H9 (cell line): ENCODE measurements around the gene RPLP1. TPM values are rescaled to one million over a fixed set of nuclear protein-coding genes. Genes with fewer than 3 reads are reported as not detected.

Experiments
- DNase-seq: peaks from one replicate; pipeline ENCODE4 v3.0.0-alpha.2; 2017
- H2AFZ ChIP-seq: one replicate; pipeline ENCODE4 v1.6.1; 2013; ENCODE audit warnings: mild to moderate bottlenecking, low read length, control low read depth, moderate library complexity
- H2AK5ac ChIP-seq: 2 replicates; pipeline ENCODE4 v1.6.1; 2013; ENCODE audit warnings: low read length, control low read depth, mixed read lengths; ENCODE audit not compliant: insufficient read length
- H2BK120ac ChIP-seq: one replicate; pipeline ENCODE4 v1.6.1; 2013; ENCODE audit warnings: low read depth, mild to moderate bottlenecking, low read length, control low read depth, inconsistent platforms; ENCODE audit not compliant: poor library complexity, severe bottlenecking
- H2BK12ac ChIP-seq: 2 replicates; pipeline ENCODE4 v1.6.1; 2013; ENCODE audit warnings: low read length, control low read depth, mixed read lengths, low read depth; ENCODE audit not compliant: insufficient read length
- H2BK15ac ChIP-seq: 2 replicates; pipeline ENCODE4 v1.6.1; 2013; ENCODE audit warnings: low read depth, low read length, control low read depth
- H2BK20ac ChIP-seq: one replicate; pipeline ENCODE4 v1.6.1; 2013; ENCODE audit warnings: low read depth, mild to moderate bottlenecking, low read length, control low read depth, inconsistent platforms; ENCODE audit not compliant: poor library complexity, severe bottlenecking
- H2BK5ac ChIP-seq: 2 replicates; pipeline ENCODE4 v1.6.1; 2013; ENCODE audit warnings: low read length, control low read depth, mixed read lengths; ENCODE audit not compliant: insufficient read length
- H3K14ac ChIP-seq: 2 replicates; pipeline ENCODE4 v1.6.1; 2013; ENCODE audit warnings: low read length, control low read depth; ENCODE audit not compliant: insufficient read depth
- H3K18ac ChIP-seq: 2 replicates; pipeline ENCODE4 v1.6.1; 2013; ENCODE audit warnings: low read depth, mild to moderate bottlenecking, mixed read lengths, low read length, control low read depth; ENCODE audit not compliant: insufficient read length
- H3K23ac ChIP-seq: 2 replicates; pipeline ENCODE4 v1.6.1; 2013; ENCODE audit warnings: low read length, control low read depth, mixed read lengths, low read depth; ENCODE audit not compliant: insufficient read length
- H3K23me2 ChIP-seq: 2 replicates; pipeline ENCODE4 v1.6.1; 2013; ENCODE audit warnings: low read depth, mild to moderate bottlenecking, mixed read lengths, low read length, control low read depth; ENCODE audit not compliant: insufficient read length, poor library complexity, severe bottlenecking
- H3K27ac ChIP-seq: 2 replicates; pipeline ENCODE4 v1.5.1; 2013; ENCODE audit warnings: low read length, control low read depth, mixed read lengths, low read depth; ENCODE audit not compliant: insufficient read length
- H3K27me3 ChIP-seq: 2 replicates; pipeline ENCODE4 v1.6.1; 2013; ENCODE audit warnings: low read length, control low read depth, inconsistent platforms; ENCODE audit not compliant: insufficient read depth
- H3K4ac ChIP-seq: 2 replicates; pipeline ENCODE4 v1.6.1; 2013; ENCODE audit warnings: low read depth, mild to moderate bottlenecking, control low read depth, inconsistent platforms, low read length, moderate library complexity
- H3K4me1 ChIP-seq: 2 replicates; pipeline ENCODE4 v1.6.1; 2013; ENCODE audit warnings: low read length, control low read depth, inconsistent platforms; ENCODE audit not compliant: insufficient read depth
- H3K4me2 ChIP-seq: 2 replicates; pipeline ENCODE4 v1.6.1; 2013; ENCODE audit warnings: low read length, control low read depth, mixed read lengths; ENCODE audit not compliant: insufficient read length, insufficient read depth
- H3K56ac ChIP-seq: 2 replicates; pipeline ENCODE4 v1.6.1; 2013; ENCODE audit warnings: low read depth, mild to moderate bottlenecking, mixed read lengths, low read length, control low read depth; ENCODE audit not compliant: insufficient read length
- H3K79me1 ChIP-seq: 2 replicates; pipeline ENCODE4 v1.6.1; 2013; ENCODE audit warnings: low read depth, mild to moderate bottlenecking, moderate library complexity, low read length, control low read depth, inconsistent platforms; ENCODE audit not compliant: insufficient read depth, poor library complexity, severe bottlenecking
- H3K79me2 ChIP-seq: 2 replicates; pipeline ENCODE4 v1.6.1; 2013; ENCODE audit warnings: low read length, control low read depth, inconsistent platforms; ENCODE audit not compliant: insufficient read depth
- H3K9ac ChIP-seq: 2 replicates; pipeline ENCODE4 v1.6.1; 2013; ENCODE audit warnings: low read length, control low read depth, mixed read lengths; ENCODE audit not compliant: insufficient read length; ENCODE audit errors: extremely low read depth
- H3K9me3 ChIP-seq: one replicate; pipeline ENCODE4 v1.6.1; 2013; ENCODE audit warnings: low read depth, low read length, inconsistent platforms; ENCODE audit not compliant: control insufficient read depth
- H3T11ph ChIP-seq: one replicate; pipeline ENCODE4 v1.6.1; 2013; ENCODE audit warnings: mild to moderate bottlenecking, low read length, control low read depth, inconsistent platforms
- H4K20me1 ChIP-seq: one replicate; pipeline ENCODE4 v1.6.1; 2013; ENCODE audit not compliant: control insufficient read depth, insufficient read length, insufficient read depth
- H4K5ac ChIP-seq: 2 replicates; pipeline ENCODE4 v1.6.1; 2013; ENCODE audit warnings: low read depth, mild to moderate bottlenecking, mixed read lengths, low read length, control low read depth; ENCODE audit not compliant: insufficient read length
- H4K8ac ChIP-seq: replicated peaks from 2 replicates; pipeline ENCODE4 v1.6.1; 2013; ENCODE audit warnings: low read length, control low read depth, mixed read lengths, low read depth; ENCODE audit not compliant: insufficient read length
- H4K91ac ChIP-seq: 2 replicates; pipeline ENCODE4 v1.6.1; 2013; ENCODE audit warnings: low read depth, mild to moderate bottlenecking, moderate library complexity, mixed read lengths, low read length, control low read depth; ENCODE audit not compliant: insufficient read length
- H3K27ac Mint-ChIP-seq, 3 experiments: 2 replicates in 2 of 3; 3 replicates in 1 of 3; pipeline ENCODE4 v1.8.0; 2020 to 2021; ENCODE audit warnings: mixed read lengths in 3 of 3, mild to moderate bottlenecking in 1 of 3, moderate library complexity in 1 of 3
- H3K27me3 Mint-ChIP-seq: 2 replicates; pipeline ENCODE4 v1.8.0; 2021; ENCODE audit warnings: low read depth, mild to moderate bottlenecking, moderate library complexity, mixed read lengths
- H3K36me3 Mint-ChIP-seq, 3 experiments: 2 replicates in 2 of 3; 3 replicates in 1 of 3; pipeline ENCODE4 v1.8.0; 2020 to 2021; ENCODE audit warnings: low read depth in 3 of 3, mixed read lengths in 3 of 3; ENCODE audit not compliant: insufficient read depth in 1 of 3
- H3K4me1 Mint-ChIP-seq, 2 experiments: 2 replicates each; pipeline ENCODE4 v1.8.0; 2020; ENCODE audit warnings: mixed read lengths in 2 of 2
- H3K4me3 Mint-ChIP-seq, 2 experiments: 2 replicates in 1 of 2; 3 replicates in 1 of 2; pipeline ENCODE4 v1.8.0; 2020 to 2021; ENCODE audit warnings: mild to moderate bottlenecking in 2 of 2, mixed read lengths in 2 of 2, moderate library complexity in 1 of 2
- H3K9me3 Mint-ChIP-seq, 2 experiments: 2 replicates in 1 of 2; 3 replicates in 1 of 2; pipeline ENCODE4 v1.8.0; 2020; ENCODE audit warnings: mild to moderate bottlenecking in 2 of 2, mixed read lengths in 2 of 2, moderate library complexity in 1 of 2
- WGBS: extraction: QIAGEN DNeasy Blood & Tissue Kit; methylation state at CpG from one replicate; pipeline ENCODE4 v1.1.7; 2013; ENCODE audit warnings: missing lambda C conversion rate, low lambda C conversion rate, mixed read lengths; ENCODE audit not compliant: insufficient read length; ENCODE audit errors: extremely low coverage; 5-methylcytosine and 5-hydroxymethylcytosine counted together
- total RNA-seq: library from RNA; stranded (reverse); gene quantifications from 2 replicates; pipeline ENCODE4 v1.2.1, GENCODE V29; 2021
- TF ChIP-seq, protein P1 (sequence below): fragments of 200-600 bp; sonication (generic); conservative IDR thresholded peaks from 3 replicates; pipeline ENCODE4 v1.8.0; 2021; ENCODE audit warnings: antibody characterized with exemption, mild to moderate bottlenecking

Gene RPLP1
- total RNA-seq, 1 experiment from 2014 or later = 1,715 TPM

DNA sequence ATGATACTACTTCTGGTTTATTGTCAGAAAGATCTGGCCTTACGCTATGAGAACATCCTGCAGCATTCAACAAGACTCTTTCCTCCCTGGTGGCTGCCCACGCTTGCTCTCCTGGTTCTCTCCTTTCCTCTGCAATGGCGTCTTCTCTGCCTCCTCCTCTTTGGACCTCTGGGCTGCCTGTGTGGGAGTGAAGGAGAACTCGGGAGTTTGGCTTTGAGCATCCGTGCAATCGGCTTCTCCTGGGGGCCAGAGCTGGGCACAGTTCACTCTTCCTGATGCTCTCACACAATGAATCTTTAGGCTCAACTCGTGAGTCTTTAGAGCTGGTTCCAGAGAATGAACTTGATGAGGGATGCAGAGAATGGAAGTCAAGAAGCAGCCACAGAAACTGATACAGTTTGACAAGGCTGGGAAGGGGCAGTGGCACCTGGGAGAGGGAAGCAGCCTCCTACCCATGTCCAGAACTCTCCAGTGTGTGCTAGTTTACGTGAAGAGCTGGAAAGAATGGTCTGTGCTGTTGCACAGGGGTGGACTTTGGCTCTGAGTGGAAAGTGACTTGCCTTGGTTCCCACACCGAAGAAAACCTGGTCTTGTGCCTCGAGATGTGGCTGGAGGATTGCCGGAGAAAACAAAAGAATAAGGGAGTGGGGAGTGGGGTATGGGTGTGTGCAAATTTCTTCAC lies 37.9 kb downstream of the RPLP1 start:
- no CpG with 5 or more reads among the region's 11 CpGs for WGBS
- no peak overlapping the region for H2AFZ ChIP-seq
- no peak overlapping the region for H3K23ac ChIP-seq
- H3T11ph ChIP-seq = no peak overlapping the region
- no peak overlapping the region for H3K9ac ChIP-seq
- H4K8ac ChIP-seq = no peak overlapping the region
- TF ChIP-seq, protein P1, sequence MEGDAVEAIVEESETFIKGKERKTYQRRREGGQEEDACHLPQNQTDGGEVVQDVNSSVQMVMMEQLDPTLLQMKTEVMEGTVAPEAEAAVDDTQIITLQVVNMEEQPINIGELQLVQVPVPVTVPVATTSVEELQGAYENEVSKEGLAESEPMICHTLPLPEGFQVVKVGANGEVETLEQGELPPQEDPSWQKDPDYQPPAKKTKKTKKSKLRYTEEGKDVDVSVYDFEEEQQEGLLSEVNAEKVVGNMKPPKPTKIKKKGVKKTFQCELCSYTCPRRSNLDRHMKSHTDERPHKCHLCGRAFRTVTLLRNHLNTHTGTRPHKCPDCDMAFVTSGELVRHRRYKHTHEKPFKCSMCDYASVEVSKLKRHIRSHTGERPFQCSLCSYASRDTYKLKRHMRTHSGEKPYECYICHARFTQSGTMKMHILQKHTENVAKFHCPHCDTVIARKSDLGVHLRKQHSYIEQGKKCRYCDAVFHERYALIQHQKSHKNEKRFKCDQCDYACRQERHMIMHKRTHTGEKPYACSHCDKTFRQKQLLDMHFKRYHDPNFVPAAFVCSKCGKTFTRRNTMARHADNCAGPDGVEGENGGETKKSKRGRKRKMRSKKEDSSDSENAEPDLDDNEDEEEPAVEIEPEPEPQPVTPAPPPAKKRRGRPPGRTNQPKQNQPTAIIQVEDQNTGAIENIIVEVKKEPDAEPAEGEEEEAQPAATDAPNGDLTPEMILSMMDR = no peak
- no peak overlapping the region for H3K27ac ChIP-seq
- H3K9me3 ChIP-seq = no peaks in the 10 kb centered on the region
- H3K14ac ChIP-seq = no peak overlapping the region
- H3K4me2 ChIP-seq = no peak overlapping the region
- H3K18ac ChIP-seq = no peak overlapping the region
- no peaks in the 10 kb centered on the region for H3K4me1 ChIP-seq
- no peak overlapping the region for H4K91ac ChIP-seq
- no peaks in the 10 kb centered on the region for H3K79me2 ChIP-seq
- no peak overlapping the region for H2BK5ac ChIP-seq
- no peak overlapping the region for H2BK120ac ChIP-seq
- no peak overlapping the region for H2AK5ac ChIP-seq
- Mint-ChIP-seq H3K27ac (no peak overlapping the region; a peak in 1 of 7 replicates), H3K4me3 (no peak overlapping the region), H3K4me1 (no peaks in the 10 kb centered on the region), H3K36me3 (peaks cover 2 to 5% (median 4%) of the 10 kb centered on the region in 3 experiments; a peak in 2 of 7 replicates), H3K9me3 (peaks cover 3 to 6% of the 10 kb centered on the region in 2 experiments; a peak in 4 of 5 replicates), H3K27me3 (peaks cover 10% of the 10 kb centered on the region)
- no peaks in the 10 kb centered on the region for H3K79me1 ChIP-seq
- no peak overlapping the region for H3K56ac ChIP-seq
- no peak overlapping the region for H3K4ac ChIP-seq
- no peak overlapping the region for H2BK15ac ChIP-seq
- no peaks in the 10 kb centered on the region for H4K20me1 ChIP-seq
- H2BK12ac ChIP-seq = no peak overlapping the region
- no peaks in the 10 kb centered on the region for H3K23me2 ChIP-seq
- no peak for DNase-seq
- no peak overlapping the region for H4K5ac ChIP-seq
- no peak overlapping the region for H2BK20ac ChIP-seq
- no peaks in the 10 kb centered on the region for H3K27me3 ChIP-seq
